ENCODE measurements around the gene LIMK1.

Gene LIMK1

DNA sequence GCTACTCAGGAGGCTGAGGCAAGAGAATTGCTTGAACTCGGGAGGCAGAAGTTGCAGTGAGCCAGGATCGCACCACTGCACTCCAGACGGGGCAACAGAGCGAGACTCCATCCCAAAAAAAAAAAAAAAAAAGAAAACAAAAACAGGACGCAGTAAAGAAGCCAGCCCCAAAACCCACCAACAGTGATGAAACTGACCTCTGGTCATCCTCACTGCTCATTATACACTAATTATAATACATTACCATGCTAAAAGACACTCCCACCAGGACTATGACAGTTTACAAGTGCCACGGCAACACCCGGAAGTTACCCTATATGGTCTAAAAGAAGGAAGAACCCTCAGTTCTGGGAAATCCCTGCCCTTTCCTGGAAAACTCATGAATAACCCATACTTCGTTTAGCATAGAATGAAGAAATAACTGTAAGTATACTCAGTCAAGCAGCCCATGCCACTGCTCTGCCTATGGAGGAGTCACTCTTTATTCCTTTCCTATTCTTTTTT is 50.6 kb downstream of the LIMK1 start:
- Histone ChIP-seq H3K27me3 (ENCODE audit: low read length) (no peaks in the 10 kb centered on the region), H3K9me3 (ENCODE audit: insufficient read depth, low read length) (no peaks in the 10 kb centered on the region), H3K79me2 (ENCODE audit: insufficient read depth, low read length) (no peaks in the 10 kb centered on the region), H3F3A (ENCODE audit: insufficient read depth) (0 out of 2 replicates have a peak, but pooled peaks cover 2% of the 10 kb centered on the region), H3K4me3 (ENCODE audit: insufficient read depth, low read length, poor library complexity, severe bottlenecking) (no peak overlapping the region), H3K9me2 (replicated peaks; ENCODE audit: insufficient read depth, low read length) (no peaks in the 10 kb centered on the region), H4K20me1 (ENCODE audit: low read depth, low read length) (no peaks in the 10 kb centered on the region), H3K27ac (ENCODE audit: low read depth, low read length) (no peak overlapping the region), H3K9ac (ENCODE audit: low read length) (no peak overlapping the region), H3K4me2 (ENCODE audit: low read depth, low read length, poor library complexity, severe bottlenecking) (no peak overlapping the region), H3K36me3 (ENCODE audit: low read length) (no peaks in the 10 kb centered on the region), H2AFZ (ENCODE audit: low read depth, low read length, severe bottlenecking) (no peak overlapping the region)
- TF ChIP-seq EZH2phosphoT487 (conservative IDR thresholded peaks at IDR 0.05; ENCODE audit: low read length): no peak
- TF ChIP-seq, protein P1, sequence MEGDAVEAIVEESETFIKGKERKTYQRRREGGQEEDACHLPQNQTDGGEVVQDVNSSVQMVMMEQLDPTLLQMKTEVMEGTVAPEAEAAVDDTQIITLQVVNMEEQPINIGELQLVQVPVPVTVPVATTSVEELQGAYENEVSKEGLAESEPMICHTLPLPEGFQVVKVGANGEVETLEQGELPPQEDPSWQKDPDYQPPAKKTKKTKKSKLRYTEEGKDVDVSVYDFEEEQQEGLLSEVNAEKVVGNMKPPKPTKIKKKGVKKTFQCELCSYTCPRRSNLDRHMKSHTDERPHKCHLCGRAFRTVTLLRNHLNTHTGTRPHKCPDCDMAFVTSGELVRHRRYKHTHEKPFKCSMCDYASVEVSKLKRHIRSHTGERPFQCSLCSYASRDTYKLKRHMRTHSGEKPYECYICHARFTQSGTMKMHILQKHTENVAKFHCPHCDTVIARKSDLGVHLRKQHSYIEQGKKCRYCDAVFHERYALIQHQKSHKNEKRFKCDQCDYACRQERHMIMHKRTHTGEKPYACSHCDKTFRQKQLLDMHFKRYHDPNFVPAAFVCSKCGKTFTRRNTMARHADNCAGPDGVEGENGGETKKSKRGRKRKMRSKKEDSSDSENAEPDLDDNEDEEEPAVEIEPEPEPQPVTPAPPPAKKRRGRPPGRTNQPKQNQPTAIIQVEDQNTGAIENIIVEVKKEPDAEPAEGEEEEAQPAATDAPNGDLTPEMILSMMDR (IDR thresholded peaks at IDR 0.05; ENCODE audit: insufficient read depth, low read length, poor library complexity, severe bottlenecking): no peak

DNA sequence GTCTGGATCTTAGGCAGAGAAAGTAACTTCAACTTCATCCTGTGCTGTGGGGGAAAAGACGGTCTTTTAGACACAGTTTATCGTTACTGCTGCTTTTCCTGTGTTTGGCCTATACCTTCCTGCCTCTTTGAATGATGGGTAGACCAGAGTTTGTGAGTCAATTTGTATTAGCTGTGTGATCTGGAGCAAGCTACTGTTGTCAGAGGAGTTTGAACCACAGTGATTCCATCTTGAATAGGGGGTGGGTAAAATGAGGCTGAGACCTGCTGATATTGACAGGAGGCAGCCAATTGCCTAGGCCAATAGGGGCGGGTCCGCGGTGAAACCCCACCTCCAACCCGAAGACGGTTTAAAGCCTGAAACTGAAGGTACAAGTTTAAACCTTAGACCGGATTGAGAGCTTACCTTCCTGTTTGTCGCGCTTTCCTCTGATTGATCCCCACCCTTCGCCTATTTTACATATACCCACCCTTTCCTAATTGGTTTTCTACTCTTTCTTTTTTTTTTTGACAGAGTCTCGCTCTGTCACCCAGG is 54.8 kb downstream of the LIMK1 start:
- no peak overlapping the region for H3K4me2 ChIP-seq (ENCODE audit: low read depth, low read length, poor library complexity, severe bottlenecking)
- H3K27ac ChIP-seq (ENCODE audit: low read depth, low read length): no peak overlapping the region
- no peaks in the 10 kb centered on the region for H3K27me3 ChIP-seq (ENCODE audit: low read length)
- no peaks in the 10 kb centered on the region for H3K9me3 ChIP-seq (ENCODE audit: insufficient read depth, low read length)
- no peak for TF ChIP-seq EZH2phosphoT487 (conservative IDR thresholded peaks at IDR 0.05; ENCODE audit: low read length)
- TF ChIP-seq, protein P1 (IDR thresholded peaks at IDR 0.05; ENCODE audit: insufficient read depth, low read length, poor library complexity, severe bottlenecking): no peak
- H3K4me3 ChIP-seq (ENCODE audit: insufficient read depth, low read length, poor library complexity, severe bottlenecking): no peak overlapping the region
- no peaks in the 10 kb centered on the region for H3F3A ChIP-seq (ENCODE audit: insufficient read depth)
- no peaks in the 10 kb centered on the region for H3K36me3 ChIP-seq (ENCODE audit: low read length)
- no peaks in the 10 kb centered on the region for H3K9me2 ChIP-seq (replicated peaks; ENCODE audit: insufficient read depth, low read length)
- H4K20me1 ChIP-seq (ENCODE audit: low read depth, low read length): no peaks in the 10 kb centered on the region
- H3K79me2 ChIP-seq (ENCODE audit: insufficient read depth, low read length): no peaks in the 10 kb centered on the region
- no peak overlapping the region for H3K9ac ChIP-seq (ENCODE audit: low read length)
- no peak overlapping the region for H2AFZ ChIP-seq (ENCODE audit: low read depth, low read length, severe bottlenecking)

DNA sequence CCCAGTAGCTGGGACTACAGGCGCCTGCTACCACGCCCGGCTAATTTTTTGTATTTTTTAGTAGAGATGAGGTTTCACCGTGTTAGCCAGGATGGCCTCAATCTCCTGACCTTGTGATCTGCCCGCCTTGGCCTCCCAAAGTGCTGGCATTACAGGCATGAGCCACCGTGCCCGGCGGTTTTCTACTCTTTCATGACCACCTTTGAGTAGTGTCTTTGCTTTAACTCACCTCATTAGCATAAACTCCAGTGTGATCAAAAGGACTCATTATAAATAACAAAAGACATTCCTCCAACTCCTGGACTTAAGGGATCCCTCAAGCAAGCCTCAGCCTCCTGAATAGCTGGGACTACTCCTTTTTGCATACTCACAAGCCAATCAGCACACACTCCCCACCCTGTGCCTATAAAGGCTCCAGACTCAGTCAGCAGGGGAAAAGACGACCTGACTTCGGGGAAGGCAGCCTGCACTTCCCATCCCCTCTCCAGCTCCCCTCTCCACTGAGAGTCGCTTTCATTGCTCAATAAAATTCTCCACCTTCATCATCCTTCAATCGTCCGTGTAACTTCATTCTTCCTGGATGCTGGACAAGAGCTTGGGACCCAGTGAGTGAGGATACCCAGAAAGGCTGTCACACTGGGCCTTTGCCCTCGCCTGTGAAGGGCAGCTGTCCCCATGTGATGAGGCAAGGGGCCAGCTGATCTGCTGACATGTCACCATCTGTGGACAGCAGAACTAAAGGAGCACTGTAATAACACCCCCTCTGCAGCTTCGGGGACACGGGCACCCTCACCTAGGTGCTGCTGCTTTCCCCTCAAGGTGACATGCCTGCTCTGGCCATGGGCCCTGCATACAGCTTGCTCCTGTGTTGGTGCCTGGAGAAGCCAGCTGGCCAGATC is 55.6 kb downstream of the LIMK1 start:
- Histone ChIP-seq H3K9me2 (replicated peaks; ENCODE audit: insufficient read depth, low read length) (no peaks in the 10 kb centered on the region), H3K4me2 (ENCODE audit: low read depth, low read length, poor library complexity, severe bottlenecking) (no peak overlapping the region), H2AFZ (ENCODE audit: low read depth, low read length, severe bottlenecking) (no peak overlapping the region), H3K36me3 (ENCODE audit: low read length) (no peaks in the 10 kb centered on the region), H3K9me3 (ENCODE audit: insufficient read depth, low read length) (no peaks in the 10 kb centered on the region), H4K20me1 (ENCODE audit: low read depth, low read length) (no peaks in the 10 kb centered on the region), H3F3A (ENCODE audit: insufficient read depth) (no peaks in the 10 kb centered on the region), H3K27me3 (ENCODE audit: low read length) (no peaks in the 10 kb centered on the region), H3K9ac (ENCODE audit: low read length) (no peak overlapping the region), H3K4me3 (ENCODE audit: insufficient read depth, low read length, poor library complexity, severe bottlenecking) (no peak overlapping the region), H3K27ac (ENCODE audit: low read depth, low read length) (no peak overlapping the region), H3K79me2 (ENCODE audit: insufficient read depth, low read length) (no peaks in the 10 kb centered on the region)
- TF ChIP-seq, protein P1 (IDR thresholded peaks at IDR 0.05; ENCODE audit: insufficient read depth, low read length, poor library complexity, severe bottlenecking): no peak
- no peak for TF ChIP-seq EZH2phosphoT487 (conservative IDR thresholded peaks at IDR 0.05; ENCODE audit: low read length)
